AG09309 (cell line): ENCODE results near the gene MBOAT1.

Experiments
- DNase-seq: peaks from one replicate; pipeline ENCODE4 v3.0.0-alpha.2; 2010; ENCODE audit warnings: low read depth
- H3K4me3 ChIP-seq: 2 replicates; pipeline ENCODE4 v1.5.1; 2011; ENCODE audit warnings: mild to moderate bottlenecking, low read depth, low read length, moderate library complexity; ENCODE audit not compliant: control insufficient read depth
- CTCF ChIP-seq: IDR thresholded peaks from 2 replicates; pipeline ENCODE4 v1.5.1; 2011; ENCODE audit warnings: mild to moderate bottlenecking, low read depth, low read length, inconsistent platforms; ENCODE audit not compliant: insufficient read depth, control insufficient read depth; ENCODE audit errors: missing control alignments

Gene MBOAT1

GRCh38 chr6:20085817-20086216 lies 126.5 kb downstream of the MBOAT1 start:
- no peak for TF ChIP-seq CTCF
- DNase-seq, result no peak
- no peak overlapping the region for H3K4me3 ChIP-seq

GRCh38 chr6:20084411-20084810 lies 127.9 kb downstream of the MBOAT1 start:
- no peak overlapping the region for H3K4me3 ChIP-seq
- DNase-seq, result no peak
- TF ChIP-seq CTCF, result no peak

- no peak for DNase-seq
- TF ChIP-seq CTCF, result no peak
- no peak overlapping the region for H3K4me3 ChIP-seq
Measured at GRCh38 chr6:20071998-20072397, 140.3 kb downstream of the MBOAT1 start.

- no peak overlapping the region for H3K4me3 ChIP-seq
- TF ChIP-seq CTCF, result no peak
- DNase-seq, result no peak
Measured at GRCh38 chr6:20070047-20070446, 142.2 kb downstream of the MBOAT1 start.

- DNase-seq, result no peak
- no peak for TF ChIP-seq CTCF
- H3K4me3 ChIP-seq, result no peak overlapping the region
Measured at GRCh38 chr6:20069021-20069522, 143.2 kb downstream of the MBOAT1 start.

- no peak for DNase-seq
- H3K4me3 ChIP-seq, result no peak overlapping the region
- TF ChIP-seq CTCF, result no peak
Measured at GRCh38 chr6:20068421-20068988, 143.8 kb downstream of the MBOAT1 start.

GRCh38 chr6:20061952-20062351 lies 150.3 kb downstream of the MBOAT1 start:
- H3K4me3 ChIP-seq, result no peak overlapping the region
- DNase-seq, result no peak
- no peak for TF ChIP-seq CTCF
